ENCODE data around the gene DMWD.
A peak's percentile ranks its signal among the peaks of the same experiment; 100 is the strongest.

Gene DMWD

DNA sequence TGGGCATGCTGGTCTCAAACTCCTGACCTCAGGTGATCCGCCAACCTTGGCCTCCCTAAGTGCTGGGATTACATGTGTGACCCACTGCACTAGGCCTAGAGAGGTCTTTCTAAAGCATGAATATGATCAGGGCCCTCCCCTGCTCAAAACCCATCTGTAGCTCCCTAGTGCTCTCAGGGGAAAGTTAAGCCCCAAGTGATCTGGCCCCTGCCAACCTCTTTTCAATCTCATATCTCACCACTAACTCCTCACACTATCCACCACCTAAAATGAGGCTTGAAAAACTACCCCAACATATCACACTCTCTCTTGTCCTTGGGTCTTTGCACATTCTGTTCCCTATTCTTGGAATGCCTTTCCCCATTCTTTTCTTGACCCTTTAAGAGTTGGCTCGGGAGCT is 2.0 kb upstream of the DMWD start:
- Histone ChIP-seq H2AFZ (ENCODE audit: low read depth, low read length, severe bottlenecking) (no peak overlapping the region), H3K27me3 (ENCODE audit: low read length) (no peaks in the 10 kb centered on the region), H3F3A (ENCODE audit: insufficient read depth) (no peaks in the 10 kb centered on the region)

GRCh38 chr19:45793876-45794275 is 1.2 kb upstream of the DMWD start:
- H3F3A ChIP-seq (ENCODE audit: insufficient read depth), result no peaks in the 10 kb centered on the region
- H3K9me3 ChIP-seq (ENCODE audit: insufficient read depth, low read length), result no peaks in the 10 kb centered on the region
- no peak overlapping the region for H3K4me3 ChIP-seq (ENCODE audit: insufficient read depth, low read length, poor library complexity, severe bottlenecking)
- no peak overlapping the region for H3K27ac ChIP-seq (ENCODE audit: low read depth, low read length)
- no peak overlapping the region for H3K4me2 ChIP-seq (ENCODE audit: low read depth, low read length, poor library complexity, severe bottlenecking)
- H3K27me3 ChIP-seq (ENCODE audit: low read length), result no peaks in the 10 kb centered on the region
- H2AFZ ChIP-seq (ENCODE audit: low read depth, low read length, severe bottlenecking), result no peak overlapping the region
- no peaks in the 10 kb centered on the region for H3K36me3 ChIP-seq (ENCODE audit: low read length)
- no peaks in the 10 kb centered on the region for H3K9me2 ChIP-seq (replicated peaks; ENCODE audit: insufficient read depth, low read length)
- H3K79me2 ChIP-seq (ENCODE audit: insufficient read depth, low read length), result peaks cover 10% of the 10 kb centered on the region
- no peak overlapping the region for H3K9ac ChIP-seq (ENCODE audit: low read length)
- no peaks in the 10 kb centered on the region for H4K20me1 ChIP-seq (ENCODE audit: low read depth, low read length)
- no peak for TF ChIP-seq EZH2phosphoT487 (conservative IDR thresholded peaks at IDR 0.05; ENCODE audit: low read length)
- TF ChIP-seq, protein P1, sequence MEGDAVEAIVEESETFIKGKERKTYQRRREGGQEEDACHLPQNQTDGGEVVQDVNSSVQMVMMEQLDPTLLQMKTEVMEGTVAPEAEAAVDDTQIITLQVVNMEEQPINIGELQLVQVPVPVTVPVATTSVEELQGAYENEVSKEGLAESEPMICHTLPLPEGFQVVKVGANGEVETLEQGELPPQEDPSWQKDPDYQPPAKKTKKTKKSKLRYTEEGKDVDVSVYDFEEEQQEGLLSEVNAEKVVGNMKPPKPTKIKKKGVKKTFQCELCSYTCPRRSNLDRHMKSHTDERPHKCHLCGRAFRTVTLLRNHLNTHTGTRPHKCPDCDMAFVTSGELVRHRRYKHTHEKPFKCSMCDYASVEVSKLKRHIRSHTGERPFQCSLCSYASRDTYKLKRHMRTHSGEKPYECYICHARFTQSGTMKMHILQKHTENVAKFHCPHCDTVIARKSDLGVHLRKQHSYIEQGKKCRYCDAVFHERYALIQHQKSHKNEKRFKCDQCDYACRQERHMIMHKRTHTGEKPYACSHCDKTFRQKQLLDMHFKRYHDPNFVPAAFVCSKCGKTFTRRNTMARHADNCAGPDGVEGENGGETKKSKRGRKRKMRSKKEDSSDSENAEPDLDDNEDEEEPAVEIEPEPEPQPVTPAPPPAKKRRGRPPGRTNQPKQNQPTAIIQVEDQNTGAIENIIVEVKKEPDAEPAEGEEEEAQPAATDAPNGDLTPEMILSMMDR (IDR thresholded peaks at IDR 0.05; ENCODE audit: insufficient read depth, low read length, poor library complexity, severe bottlenecking), result no peak

More for the DNA sequence above, 2.0 kb upstream of the DMWD start:
- Histone ChIP-seq H3K9ac (ENCODE audit: low read length) (no peak overlapping the region), H3K27ac (ENCODE audit: low read depth, low read length) (no peak overlapping the region), H3K9me2 (replicated peaks; ENCODE audit: insufficient read depth, low read length) (no peaks in the 10 kb centered on the region), H3K4me2 (ENCODE audit: low read depth, low read length, poor library complexity, severe bottlenecking) (no peak overlapping the region), H3K4me3 (ENCODE audit: insufficient read depth, low read length, poor library complexity, severe bottlenecking) (no peak overlapping the region), H4K20me1 (ENCODE audit: low read depth, low read length) (no peaks in the 10 kb centered on the region), H3K9me3 (ENCODE audit: insufficient read depth, low read length) (no peaks in the 10 kb centered on the region), H3K79me2 (ENCODE audit: insufficient read depth, low read length) (peaks cover 10% of the 10 kb centered on the region), H3K36me3 (ENCODE audit: low read length) (no peaks in the 10 kb centered on the region)
- TF ChIP-seq, protein P1 (IDR thresholded peaks at IDR 0.05; ENCODE audit: insufficient read depth, low read length, poor library complexity, severe bottlenecking), result no peak
- no peak for TF ChIP-seq EZH2phosphoT487 (conservative IDR thresholded peaks at IDR 0.05; ENCODE audit: low read length)

DNA sequence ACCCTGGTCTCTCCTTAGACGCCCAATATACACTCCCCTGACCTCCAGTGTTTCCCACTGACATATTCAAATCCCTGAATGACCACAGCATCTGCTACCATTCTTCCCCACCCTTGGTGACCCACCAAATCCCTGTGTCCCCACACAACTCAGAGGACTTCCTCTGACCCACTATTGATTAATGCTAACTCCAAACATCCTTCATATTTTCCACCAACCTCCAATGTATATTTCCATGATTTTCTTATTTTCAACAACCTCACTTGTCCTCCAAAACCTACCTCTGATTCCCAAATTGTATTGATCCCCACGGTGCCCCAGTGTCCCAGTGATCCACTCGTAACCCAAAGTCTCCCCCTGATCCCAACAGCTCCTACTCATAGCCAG is 526 bp upstream of the DMWD start:
- H3K9ac ChIP-seq (ENCODE audit: low read length), result no peak overlapping the region
- H3K4me2 ChIP-seq (ENCODE audit: low read depth, low read length, poor library complexity, severe bottlenecking), result peak overlapping the region; percentile 36
- peak overlapping the region; percentile 22 for H3K4me3 ChIP-seq (ENCODE audit: insufficient read depth, low read length, poor library complexity, severe bottlenecking)
- H3K36me3 ChIP-seq (ENCODE audit: low read length), result no peaks in the 10 kb centered on the region
- no peaks in the 10 kb centered on the region for H3K9me3 ChIP-seq (ENCODE audit: insufficient read depth, low read length)
- H3K27me3 ChIP-seq (ENCODE audit: low read length), result no peaks in the 10 kb centered on the region
- no peak for TF ChIP-seq EZH2phosphoT487 (conservative IDR thresholded peaks at IDR 0.05; ENCODE audit: low read length)
- TF ChIP-seq, protein P1 (IDR thresholded peaks at IDR 0.05; ENCODE audit: insufficient read depth, low read length, poor library complexity, severe bottlenecking), result no peak
- no peak overlapping the region for H2AFZ ChIP-seq (ENCODE audit: low read depth, low read length, severe bottlenecking)
- H4K20me1 ChIP-seq (ENCODE audit: low read depth, low read length), result no peaks in the 10 kb centered on the region
- H3K27ac ChIP-seq (ENCODE audit: low read depth, low read length), result no peak overlapping the region
- no peaks in the 10 kb centered on the region for H3F3A ChIP-seq (ENCODE audit: insufficient read depth)
- H3K9me2 ChIP-seq (replicated peaks; ENCODE audit: insufficient read depth, low read length), result no peaks in the 10 kb centered on the region
- peaks cover 10% of the 10 kb centered on the region for H3K79me2 ChIP-seq (ENCODE audit: insufficient read depth, low read length)

All from SU-DHL-6 (cell line).